Coronary artery (tissue), 2 donors: ENCODE results near the gene NFATC2.

Source experiments
- DNase-seq: peaks from one replicate; pipeline ENCODE4 v3.0.0-alpha.2; 2017; ENCODE audit warnings: low spot score
- H3K27ac ChIP-seq, 2 donors: fragments of 200-600 bp; sonication (generic); one replicate each; pipeline ENCODE4 v1.5.1; 2016 to 2019
- H3K4me3 ChIP-seq: fragments of 200-600 bp; sonication (generic); 2 replicates; pipeline ENCODE4 v1.5.1; 2016; ENCODE audit warnings: mild to moderate bottlenecking, moderate library complexity
- CTCF ChIP-seq: fragments of 200-600 bp; sonication (generic); IDR thresholded peaks from one replicate; pipeline ENCODE4 v1.5.1; 2019; ENCODE audit warnings: antibody characterized with exemption

Gene NFATC2

GRCh38 chr20:51379601-51380341 lies 162.7 kb downstream of the NFATC2 start:
- DNase-seq, result no peak
- Histone ChIP-seq H3K27ac (no peak overlapping the region), H3K4me3 (no peak overlapping the region)
- TF ChIP-seq CTCF, result no peak

- Histone ChIP-seq H3K4me3 (no peak overlapping the region), H3K27ac (no peak overlapping the region)
- no peak for TF ChIP-seq CTCF
- DNase-seq, result no peak
These were observed 164.2 kb downstream of the NFATC2 start for GRCh38 chr20:51378171-51378928.

- H3K27ac ChIP-seq, result no peak overlapping the region
- DNase-seq, result no peak
- H3K4me3 ChIP-seq, result no peak overlapping the region
- TF ChIP-seq CTCF, result no peak
These were observed 165.4 kb downstream of the NFATC2 start for GRCh38 chr20:51377132-51377531.

- DNase-seq, result no peak
- Histone ChIP-seq H3K27ac (no peak overlapping the region), H3K4me3 (no peak overlapping the region)
- TF ChIP-seq CTCF, result no peak
These were observed 166.4 kb downstream of the NFATC2 start for GRCh38 chr20:51376111-51376510.

GRCh38 chr20:51375561-51375960 lies 167.0 kb downstream of the NFATC2 start:
- no peak overlapping the region for H3K27ac ChIP-seq
- DNase-seq, result no peak
- no peak overlapping the region for H3K4me3 ChIP-seq
- no peak for TF ChIP-seq CTCF

GRCh38 chr20:51374961-51375360 lies 167.6 kb downstream of the NFATC2 start:
- DNase-seq, result no peak

More at GRCh38 chr20:51374961-51375360, 167.6 kb downstream of the NFATC2 start:
- Histone ChIP-seq H3K4me3 (no peak overlapping the region), H3K27ac (no peak overlapping the region)
- TF ChIP-seq CTCF, result no peak
